IMR-90 (cell line): ENCODE measurements around the gene ARHGEF17. TPM values are rescaled to one million over a fixed set of nuclear protein-coding genes. Genes with fewer than 3 reads are reported as not detected.

Experiments
- ATAC-seq: fragments of 200-7000 bp; cut with Tn5 transposase; 2 replicates; pipeline ENCODE4 v1.9.1; 2020; ENCODE audit warnings: low read depth, mild to moderate bottlenecking, moderate library complexity
- BruUV-seq: library from RNA; stranded (reverse); fragments of 400-500 nt; replicated peaks from 2 replicates; lab custom pipeline; 2021; lab: Mats Ljungman, UMichigan
- CTCF ChIA-PET: fragments of 300-600 bp; formaldehyde crosslinking; extraction: SDS; loops from one replicate; lab custom pipeline; 2021; ENCODE audit warnings: antibody characterized with exemption; lab: Yijun Ruan, JAX
- POLR2A ChIA-PET: fragments of 300-600 bp; sonication (Branson Sonifier 250); formaldehyde crosslinking; loops from one replicate; lab custom pipeline; 2022; ENCODE audit warnings: antibody characterized with exemption; ENCODE audit not compliant: unreplicated experiment; lab: Charles Lee
- DNase-seq: peaks from one replicate; pipeline ENCODE4 v3.0.0; 2013
- H2AFZ ChIP-seq: replicated peaks from 2 replicates; pipeline ENCODE3; 2013; ENCODE audit warnings: low read length, mild to moderate bottlenecking; ENCODE audit not compliant: poor library complexity
- H2AK5ac ChIP-seq: 2 replicates; pipeline ENCODE4 v1.6.1; 2013; ENCODE audit warnings: low read depth, low read length, inconsistent platforms
- H2AK9ac ChIP-seq: replicated peaks from 2 replicates; pipeline ENCODE3; 2013; ENCODE audit warnings: mild to moderate bottlenecking, low read depth, low read length, moderate library complexity; ENCODE audit not compliant: poor library complexity
- H2BK120ac ChIP-seq: 2 replicates; pipeline ENCODE4 v1.6.1; 2013; ENCODE audit warnings: low read depth, low read length, inconsistent platforms
- H2BK15ac ChIP-seq: 3 replicates; pipeline ENCODE4 v1.6.1; 2013; ENCODE audit warnings: low read depth, low read length, inconsistent platforms
- H2BK20ac ChIP-seq: 2 replicates; pipeline ENCODE4 v1.6.1; 2013; ENCODE audit warnings: low read depth, mild to moderate bottlenecking, inconsistent platforms, low read length, moderate library complexity
- H2BK5ac ChIP-seq: 2 replicates; pipeline ENCODE4 v1.6.1; 2013; ENCODE audit warnings: mild to moderate bottlenecking, low read depth, low read length, inconsistent platforms; ENCODE audit not compliant: poor library complexity, severe bottlenecking
- H3K14ac ChIP-seq: replicated peaks from 2 replicates; pipeline ENCODE4 v1.6.1; 2013; ENCODE audit warnings: low read depth, low read length, inconsistent platforms
- H3K18ac ChIP-seq: 2 replicates; pipeline ENCODE4 v1.6.1; 2013; ENCODE audit warnings: low read depth, low read length, control low read depth
- H3K23ac ChIP-seq: 2 replicates; pipeline ENCODE4 v1.6.1; 2013; ENCODE audit warnings: low read depth, low read length, inconsistent platforms
- H3K27ac ChIP-seq: 2 replicates; pipeline ENCODE4 v1.5.1; 2013; ENCODE audit warnings: mild to moderate bottlenecking, control low read depth, low read length; ENCODE audit not compliant: insufficient read depth
- H3K27me3 ChIP-seq: 2 replicates; pipeline ENCODE4 v1.6.1; 2013; ENCODE audit warnings: low read length; ENCODE audit not compliant: control insufficient read depth, insufficient read depth
- H3K36me3 ChIP-seq: 2 replicates; pipeline ENCODE4 v1.6.1; 2013; ENCODE audit warnings: low read length, mixed read lengths; ENCODE audit not compliant: control insufficient read depth, insufficient read depth
- H3K4ac ChIP-seq: 2 replicates; pipeline ENCODE4 v1.6.1; 2013; ENCODE audit warnings: low read depth, low read length, inconsistent platforms
- H3K4me1 ChIP-seq: 2 replicates; pipeline ENCODE4 v1.6.1; 2013; ENCODE audit warnings: low read length, mixed read lengths; ENCODE audit not compliant: control insufficient read depth, insufficient read depth
- H3K4me2 ChIP-seq: 2 replicates; pipeline ENCODE4 v1.6.1; 2013; ENCODE audit warnings: low read depth, mild to moderate bottlenecking, control low read depth, low read length, moderate library complexity
- H3K4me3 ChIP-seq: 2 replicates; pipeline ENCODE4 v1.5.1; 2013; ENCODE audit warnings: low read depth, mild to moderate bottlenecking, control low read depth, low read length, moderate library complexity; ENCODE audit not compliant: insufficient read depth
- H3K56ac ChIP-seq: 2 replicates; pipeline ENCODE4 v1.6.1; 2013; ENCODE audit warnings: low read length, inconsistent platforms; ENCODE audit not compliant: insufficient read depth; ENCODE audit errors: extremely low read depth
- H3K79me1 ChIP-seq, 2 experiments: 2 replicates each; pipeline ENCODE4 v1.6.1; 2013; ENCODE audit warnings: low read length in 2 of 2, inconsistent platforms in 1 of 2, low read depth in 1 of 2
- H3K9ac ChIP-seq: 2 replicates; pipeline ENCODE4 v1.6.1; 2013; ENCODE audit warnings: low read depth, low read length, control low read depth
- H3K9me1 ChIP-seq: 2 replicates; pipeline ENCODE4 v1.6.1; 2013; ENCODE audit warnings: low read length, inconsistent platforms; ENCODE audit not compliant: insufficient read depth
- H3K9me3 ChIP-seq: 2 replicates; pipeline ENCODE4 v1.6.1; 2013; ENCODE audit warnings: low read length; ENCODE audit not compliant: control insufficient read depth, insufficient read depth
- H4K20me1 ChIP-seq: 2 replicates; pipeline ENCODE4 v1.6.1; 2013; ENCODE audit warnings: low read length, inconsistent platforms; ENCODE audit not compliant: insufficient read depth
- H4K5ac ChIP-seq: 2 replicates; pipeline ENCODE4 v1.6.1; 2013; ENCODE audit warnings: mild to moderate bottlenecking, low read depth, low read length, control low read depth
- H4K8ac ChIP-seq, 2 experiments: 2 replicates each; pipeline ENCODE4 v1.6.1; 2013; ENCODE audit warnings: low read depth in 2 of 2, low read length in 2 of 2, control low read depth in 1 of 2, inconsistent platforms in 1 of 2
- H4K91ac ChIP-seq: 2 replicates; pipeline ENCODE4 v1.6.1; 2013; ENCODE audit warnings: low read depth, low read length, inconsistent platforms; ENCODE audit not compliant: insufficient read depth
- BHLHE40 ChIP-seq: fragments of 150-350 bp; IDR thresholded peaks from 2 replicates; pipeline ENCODE4 v1.6.1; 2016; ENCODE audit warnings: mild to moderate bottlenecking, low read depth, low read length
- CEBPB ChIP-seq: IDR thresholded peaks from 2 replicates; pipeline ENCODE4 v1.6.1; 2012; ENCODE audit warnings: low read depth, low read length, improper control_type of control experiment
- ELK1 ChIP-seq: fragments of 150-350 bp; IDR thresholded peaks from 2 replicates; pipeline ENCODE4 v1.6.1; 2016; ENCODE audit warnings: low read depth, mild to moderate bottlenecking, low read length, moderate library complexity, borderline replicate concordance
- FOS ChIP-seq: fragments of 150-350 bp; IDR thresholded peaks from 2 replicates; pipeline ENCODE4 v1.6.1; 2016; ENCODE audit warnings: low read depth, low read length
- MAFK ChIP-seq: IDR thresholded peaks from 2 replicates; pipeline ENCODE4 v1.6.1; 2012; ENCODE audit warnings: low read depth, low read length, improper control_type of control experiment
- MAZ ChIP-seq: IDR thresholded peaks from 2 replicates; pipeline ENCODE4 v1.6.1; 2012; ENCODE audit warnings: low read depth, mild to moderate bottlenecking, low read length, improper control_type of control experiment, moderate library complexity, borderline replicate concordance
- MXI1 ChIP-seq: IDR thresholded peaks from 2 replicates; pipeline ENCODE4 v1.6.1; 2012; ENCODE audit warnings: low read depth, mild to moderate bottlenecking, low read length, moderate library complexity, borderline replicate concordance
- NFE2L2 ChIP-seq: fragments of 150-350 bp; IDR thresholded peaks from 2 replicates; pipeline ENCODE4 v1.6.1; 2016; ENCODE audit warnings: low read depth, mild to moderate bottlenecking, low read length
- POLR2A ChIP-seq: IDR thresholded peaks from 2 replicates; pipeline ENCODE4 v1.6.1; 2012; ENCODE audit warnings: mild to moderate bottlenecking, low read depth, low read length
- RAD21 ChIP-seq: IDR thresholded peaks from 2 replicates; pipeline ENCODE4 v1.6.1; 2012; ENCODE audit warnings: low read length, improper control_type of control experiment
- RCOR1 ChIP-seq: IDR thresholded peaks from 2 replicates; pipeline ENCODE4 v1.6.1; 2012; ENCODE audit warnings: mild to moderate bottlenecking, low read length, improper control_type of control experiment; ENCODE audit not compliant: insufficient replicate concordance
- RFX5 ChIP-seq: IDR thresholded peaks from 2 replicates; pipeline ENCODE4 v1.8.0; 2012; ENCODE audit warnings: low read depth, mild to moderate bottlenecking, low read length, moderate library complexity
- SMC3 ChIP-seq: fragments of 150-350 bp; IDR thresholded peaks from 2 replicates; pipeline ENCODE4 v1.6.1; 2016; ENCODE audit warnings: low read depth, mild to moderate bottlenecking, antibody characterized with exemption, low read length, moderate library complexity
- WGBS, 2 experiments: methylation state at CpG; one replicate each; pipeline versions ENCODE4 v1.1.5 to v1.1.7; 2013; ENCODE audit warnings: missing lambda C conversion rate in 2 of 2; ENCODE audit not compliant: insufficient read length in 1 of 2; ENCODE audit errors: extremely low coverage in 2 of 2; 5-methylcytosine and 5-hydroxymethylcytosine counted together
- dilution Hi-C: fragments of 300-500 bp; cut with HindIII; formaldehyde crosslinking; loops from one replicate; pipeline ENCODE4 v1.14.3; 2018; ENCODE audit warnings: low sequenced_read_pairs; ENCODE audit not compliant: unreplicated experiment
- in situ Hi-C: fragments of 300-500 bp; cut with MboI; formaldehyde crosslinking; loops from 3 replicates; pipeline ENCODE4 v1.14.3; 2019; ENCODE audit warnings: low sequenced_read_pairs, inconsistent platforms, mixed read lengths
- intact Hi-C: fragments of 100-400 bp; cut with micrococcal nuclease; formaldehyde crosslinking; loops from 2 replicates; pipeline ENCODE4 v1.10.0; 2022
- polyA plus RNA-seq, 3 experiments: library from polyadenylated mRNA; depleted of rRNA; stranded (reverse); fragments of >200 nt; gene quantifications; 2 replicates each; pipeline ENCODE4 v1.2.3, GENCODE V29; 2012; ENCODE audit warnings: low replicate concordance in 1 of 3
- total RNA-seq: library from RNA; depleted of rRNA; stranded (reverse); fragments of >200 nt; gene quantifications from 2 replicates; pipeline ENCODE4 v1.2.3, GENCODE V29; 2012
- TF ChIP-seq, protein P1 (sequence below): conservative IDR thresholded peaks from 2 replicates; pipeline ENCODE4 v1.5.1; 2012; ENCODE audit warnings: mild to moderate bottlenecking, low read depth, low read length, improper control_type of control experiment
- TF ChIP-seq, protein P2 (sequence below): fragments of 150-350 bp; IDR thresholded peaks from 2 replicates; pipeline ENCODE4 v1.6.1; 2017; ENCODE audit warnings: mild to moderate bottlenecking, antibody characterized with exemption, low read length, low read depth

Gene ARHGEF17
- total and polyA plus RNA-seq, 2 of the 4 experiments (the other 2 are of a cell fraction), result 21.7 to 97.7 TPM

DNA sequence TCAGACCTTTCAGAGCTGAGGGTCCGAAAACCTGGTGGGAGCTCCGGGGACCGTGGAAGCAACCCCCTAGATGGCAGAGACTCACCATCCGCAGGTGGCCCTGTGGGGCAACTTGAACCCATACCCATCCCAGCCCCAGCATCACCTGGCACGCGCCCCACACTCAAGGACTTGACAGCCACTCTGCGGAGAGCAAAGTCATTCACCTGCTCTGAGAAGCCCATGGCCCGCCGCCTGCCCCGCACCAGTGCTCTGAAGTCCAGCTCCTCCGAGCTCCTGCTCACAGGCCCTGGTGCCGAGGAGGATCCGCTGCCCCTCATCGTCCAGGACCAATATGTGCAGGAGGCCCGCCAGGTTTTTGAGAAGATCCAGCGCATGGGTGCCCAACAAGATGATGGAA is 2.0 kb downstream of the ARHGEF17 start:
- DNase-seq (no peak), ATAC-seq (no peak)
- Histone ChIP-seq H3K9me3 (no peaks in the 10 kb centered on the region), H3K79me1 (peaks cover 4 to 47% of the 10 kb centered on the region in 2 experiments; a peak in 2 of 4 replicates), H4K8ac (peak overlapping the region in 1 of 2 experiments; percentile 79; a peak in 2 of 4 replicates), H2BK5ac (peak overlapping the region; percentile 92), H3K36me3 (peaks cover 18% of the 10 kb centered on the region; the same call in 1 of the 2 replicates), H3K4me3 (peak overlapping the region; percentile 63), H3K56ac (no peak overlapping the region), H3K23ac (peak overlapping the region; percentile 85; the same call in 1 of the 2 replicates), H2AK5ac (peak overlapping the region; percentile 36), H3K9me1 (0 out of 2 replicates have a peak, but pooled peaks cover 6% of the 10 kb centered on the region), H3K18ac (no peak overlapping the region), H2BK15ac (no peak overlapping the region), H3K4me1 (peaks cover 42% of the 10 kb centered on the region), H3K4me2 (peak overlapping the region; percentile 95), H2AFZ (no peak overlapping the region), H3K27ac (peak overlapping the region; percentile 89), H3K14ac (peak overlapping the region; percentile 90), H3K27me3 (no peaks in the 10 kb centered on the region), H3K4ac (peak overlapping the region; percentile 86), H2BK20ac (no peak overlapping the region), H4K5ac (no peak overlapping the region), H2BK120ac (peak overlapping the region; percentile 50; the same call in 1 of the 2 replicates), H2AK9ac (peak overlapping the region; percentile 98), H4K20me1 (peaks cover 62% of the 10 kb centered on the region), H3K9ac (peak overlapping the region; percentile 83), H4K91ac (peak overlapping the region; percentile 94; the same call in 1 of the 2 replicates)
- in situ Hi-C loops (no loop called here), dilution Hi-C loops (no loop called here), intact Hi-C loops (no loop called here)
- no TSS peak for BruUV-seq
- TF ChIP-seq, protein P1, sequence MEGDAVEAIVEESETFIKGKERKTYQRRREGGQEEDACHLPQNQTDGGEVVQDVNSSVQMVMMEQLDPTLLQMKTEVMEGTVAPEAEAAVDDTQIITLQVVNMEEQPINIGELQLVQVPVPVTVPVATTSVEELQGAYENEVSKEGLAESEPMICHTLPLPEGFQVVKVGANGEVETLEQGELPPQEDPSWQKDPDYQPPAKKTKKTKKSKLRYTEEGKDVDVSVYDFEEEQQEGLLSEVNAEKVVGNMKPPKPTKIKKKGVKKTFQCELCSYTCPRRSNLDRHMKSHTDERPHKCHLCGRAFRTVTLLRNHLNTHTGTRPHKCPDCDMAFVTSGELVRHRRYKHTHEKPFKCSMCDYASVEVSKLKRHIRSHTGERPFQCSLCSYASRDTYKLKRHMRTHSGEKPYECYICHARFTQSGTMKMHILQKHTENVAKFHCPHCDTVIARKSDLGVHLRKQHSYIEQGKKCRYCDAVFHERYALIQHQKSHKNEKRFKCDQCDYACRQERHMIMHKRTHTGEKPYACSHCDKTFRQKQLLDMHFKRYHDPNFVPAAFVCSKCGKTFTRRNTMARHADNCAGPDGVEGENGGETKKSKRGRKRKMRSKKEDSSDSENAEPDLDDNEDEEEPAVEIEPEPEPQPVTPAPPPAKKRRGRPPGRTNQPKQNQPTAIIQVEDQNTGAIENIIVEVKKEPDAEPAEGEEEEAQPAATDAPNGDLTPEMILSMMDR, result no peak
- TF ChIP-seq, protein P2, sequence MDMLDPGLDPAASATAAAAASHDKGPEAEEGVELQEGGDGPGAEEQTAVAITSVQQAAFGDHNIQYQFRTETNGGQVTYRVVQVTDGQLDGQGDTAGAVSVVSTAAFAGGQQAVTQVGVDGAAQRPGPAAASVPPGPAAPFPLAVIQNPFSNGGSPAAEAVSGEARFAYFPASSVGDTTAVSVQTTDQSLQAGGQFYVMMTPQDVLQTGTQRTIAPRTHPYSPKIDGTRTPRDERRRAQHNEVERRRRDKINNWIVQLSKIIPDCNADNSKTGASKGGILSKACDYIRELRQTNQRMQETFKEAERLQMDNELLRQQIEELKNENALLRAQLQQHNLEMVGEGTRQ, result no peak
- TF ChIP-seq MAFK (no peak), RFX5 (no peak), ELK1 (no peak), MAZ (no peak), BHLHE40 (no peak), FOS (no peak), RAD21 (no peak), POLR2A (no peak), SMC3 (no peak), NFE2L2 (no peak), RCOR1 (no peak), CEBPB (no peak), MXI1 (no peak)
- POLR2A ChIA-PET, result interaction anchor here (0.6 kb wide), 1 partner anchor 1753 kb away, joined by 3 read pairs; no protein-coding TSS in a partner anchor
- CTCF ChIA-PET, result interaction anchor here (1.1 to 2.2 kb wide), 2 partner anchors 13 to 41 kb away, joined by 3 to 15 read pairs; no protein-coding TSS in a partner anchor
- WGBS, 2 experiments, result 67% methylated on average over 12 of the region's 16 CpGs; no CpG with 5 or more reads in 1 of the 2 experiments
